Pancreas (tissue), 10 donors: Measurements from ENCODE around the gene C16orf46. TPM values are rescaled to one million over a fixed set of nuclear protein-coding genes. Genes with fewer than 3 reads are reported as not detected.
A peak's percentile ranks its signal among the peaks of the same experiment; 100 is the strongest.

Experiments used
- ATAC-seq, 4 donors: fragments of 200-7000 bp; cut with Tn5 transposase; one replicate each; pipeline versions ENCODE4 v1.8.0 to v1.9.1; 2020; ENCODE audit warnings: mild to moderate bottlenecking in 4 of 4, moderate library complexity in 4 of 4
- DNase-seq, 6 donors: peaks; one replicate each; pipeline ENCODE4 v3.0.0-alpha.2; 2020
- FAIRE-seq: peaks from 2 replicates; lab custom pipeline; 2012; peaks lifted over from hg19 to GRCh38; lab: Jason Lieb, UNC
- H3K27ac ChIP-seq, 4 donors: fragments of 200-600 bp; sonication (generic); 1 replicate in 3 of 4; 2 replicates in 1 of 4; pipeline versions ENCODE4 v1.5.0 to v1.8.0; 2020
- H3K27me3 ChIP-seq, 4 donors: fragments of 200-600 bp; one replicate each; pipeline ENCODE4 v1.8.0; 2021
- H3K36me3 ChIP-seq, 3 donors: fragments of 200-600 bp; sonication (generic) in 1 of 3; one replicate each; pipeline versions ENCODE4 v1.5.0 to v1.8.0; 2020 to 2021
- H3K4me1 ChIP-seq, 3 donors: fragments of 200-600 bp; one replicate each; pipeline ENCODE4 v1.8.0; 2021
- H3K4me3 ChIP-seq, 4 donors: fragments of 200-600 bp; sonication (generic) in 2 of 4; one replicate each; pipeline versions ENCODE4 v1.5.0 to v1.8.0; 2020 to 2021
- H3K9me3 ChIP-seq, 4 donors: fragments of 200-600 bp; one replicate each; pipeline ENCODE4 v1.8.0; 2021
- WGBS, 2 donors: extraction: QIAGEN DNeasy Blood & Tissue Kit; methylation state at CpG; one replicate each; pipeline ENCODE4 v1.1.7; 2013; 5-methylcytosine and 5-hydroxymethylcytosine counted together
- intact Hi-C, 3 donors: fragments of 100-400 bp; cut with DNase I; formaldehyde crosslinking; loops; one replicate each; pipeline versions ENCODE4 v1.11.1 to v1.14.2; 2022
- polyA plus RNA-seq, 2 donors: library from polyadenylated mRNA; stranded (reverse); fragments of 200-250 nt; gene quantifications; one replicate each; pipeline ENCODE4 v1.2.3, GENCODE V29; 2013
- total RNA-seq, 6 donors: library from RNA; stranded (reverse); fragmentation: NEBNext Ultra II Directional in 4 of 6; extraction: Animal tissue kit (Norgen Biotek cat#: 25700) in 4 of 6; gene quantifications; one replicate each; pipeline versions ENCODE4 v1.2.1 to v1.2.4, GENCODE V29; 2021 to 2023
- TF ChIP-seq, protein P1 (sequence below), 4 donors: fragments of 200-600 bp; sonication (generic) in 3 of 4; IDR thresholded peaks; one replicate each; pipeline versions ENCODE4 v1.5.0 to v1.8.0; 2021; ENCODE audit warnings: antibody characterized with exemption in 4 of 4
- donor health status: healthy with polysubstance abuse.
- donor health status: DM: no; HTN: no; CAD: no; lungs with moderate emphysema.
- donor health status: DM: no; HTN: no; CAD: no.
- donor health status: control.
- donor health status: control.
- donor health status: Bipolar disorder and iron deficiency.
- donor health status: DM: yes; HTN: yes; CAD: no.
- donor health status: DM: no; HTN: no; CAD: no.
- donor health status: DM: no; HTN: no; CAD: no.
- donor health status: DM: yes; HTN: yes; CAD: no.

C16orf46 gene
- total and polyA plus RNA-seq, 8 donors = 0.08 to 1.4 (median 0.79) TPM; not detected in 1

DNA sequence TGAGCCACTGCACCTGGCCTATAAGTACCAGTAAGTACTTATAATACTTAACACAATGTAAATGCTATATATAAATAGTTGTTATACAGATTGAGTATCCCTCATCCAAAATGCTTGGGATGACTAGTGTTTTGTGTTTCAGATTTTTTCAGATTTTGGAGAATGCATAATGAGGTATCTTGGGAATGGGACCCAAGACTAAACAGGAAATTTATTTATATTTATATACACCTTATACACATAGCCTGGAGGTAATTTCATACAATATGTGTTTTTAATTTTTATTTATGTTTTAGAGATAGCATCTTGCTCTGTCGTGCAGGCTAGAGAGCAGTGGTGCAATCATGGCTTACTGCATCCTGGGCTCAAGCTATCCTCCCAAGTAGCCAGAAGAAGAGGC, 28.9 kb upstream of the C16orf46 start:
- 80 to 96% methylated on average over 1 of the region's 1 CpG for WGBS, 2 donors
- Histone ChIP-seq H3K36me3 (no peaks in the 10 kb centered on the region), H3K27me3 (no peaks in the 10 kb centered on the region)

DNA sequence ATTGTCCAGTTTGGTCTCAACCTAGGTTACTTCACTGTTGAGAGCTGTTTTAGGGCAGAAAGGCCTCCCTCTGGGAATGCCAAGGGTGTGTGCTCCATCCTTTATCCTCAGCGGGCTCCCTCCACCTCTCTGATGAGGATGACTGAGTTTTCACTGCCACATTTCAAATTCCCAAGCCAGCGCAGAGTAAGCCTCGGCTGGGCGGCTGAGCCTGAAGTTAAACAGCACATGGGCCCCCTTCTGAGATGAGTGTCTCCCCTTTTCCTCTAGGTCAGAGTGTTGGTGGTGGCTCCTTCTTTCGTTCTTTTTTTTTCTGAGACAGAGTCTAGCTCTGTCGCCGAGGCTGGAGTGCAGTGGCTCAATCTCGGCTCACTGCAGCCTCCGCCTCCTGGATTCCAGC, 24.7 kb upstream of the C16orf46 start:
- no peak for DNase-seq
- no peak for FAIRE-seq
- Histone ChIP-seq H3K27ac (no peak overlapping the region), H3K4me1 (no peaks in the 10 kb centered on the region), H3K27me3 (no peaks in the 10 kb centered on the region), H3K9me3 (no peaks in the 10 kb centered on the region), H3K4me3 (no peak overlapping the region), H3K36me3 (no peaks in the 10 kb centered on the region)
- no peak for ATAC-seq
- TF ChIP-seq, protein P1, sequence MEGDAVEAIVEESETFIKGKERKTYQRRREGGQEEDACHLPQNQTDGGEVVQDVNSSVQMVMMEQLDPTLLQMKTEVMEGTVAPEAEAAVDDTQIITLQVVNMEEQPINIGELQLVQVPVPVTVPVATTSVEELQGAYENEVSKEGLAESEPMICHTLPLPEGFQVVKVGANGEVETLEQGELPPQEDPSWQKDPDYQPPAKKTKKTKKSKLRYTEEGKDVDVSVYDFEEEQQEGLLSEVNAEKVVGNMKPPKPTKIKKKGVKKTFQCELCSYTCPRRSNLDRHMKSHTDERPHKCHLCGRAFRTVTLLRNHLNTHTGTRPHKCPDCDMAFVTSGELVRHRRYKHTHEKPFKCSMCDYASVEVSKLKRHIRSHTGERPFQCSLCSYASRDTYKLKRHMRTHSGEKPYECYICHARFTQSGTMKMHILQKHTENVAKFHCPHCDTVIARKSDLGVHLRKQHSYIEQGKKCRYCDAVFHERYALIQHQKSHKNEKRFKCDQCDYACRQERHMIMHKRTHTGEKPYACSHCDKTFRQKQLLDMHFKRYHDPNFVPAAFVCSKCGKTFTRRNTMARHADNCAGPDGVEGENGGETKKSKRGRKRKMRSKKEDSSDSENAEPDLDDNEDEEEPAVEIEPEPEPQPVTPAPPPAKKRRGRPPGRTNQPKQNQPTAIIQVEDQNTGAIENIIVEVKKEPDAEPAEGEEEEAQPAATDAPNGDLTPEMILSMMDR (IDR thresholded peaks at IDR 0.05) = no peak
- WGBS, 2 donors = 89 to 94% methylated on average over 9 of the region's 9 CpGs
- intact Hi-C loops = no loop called here

More for the DNA sequence above, 28.9 kb upstream of the C16orf46 start:
- intact Hi-C loops = no loop called here
- Histone ChIP-seq H3K4me1 (no peaks in the 10 kb centered on the region), H3K9me3 (no peaks in the 10 kb centered on the region), H3K27ac (no peak overlapping the region), H3K4me3 (no peak overlapping the region)
- TF ChIP-seq, protein P1 (IDR thresholded peaks at IDR 0.05) = no peak
- FAIRE-seq (no peak), ATAC-seq (no peak), DNase-seq (no peak)

DNA sequence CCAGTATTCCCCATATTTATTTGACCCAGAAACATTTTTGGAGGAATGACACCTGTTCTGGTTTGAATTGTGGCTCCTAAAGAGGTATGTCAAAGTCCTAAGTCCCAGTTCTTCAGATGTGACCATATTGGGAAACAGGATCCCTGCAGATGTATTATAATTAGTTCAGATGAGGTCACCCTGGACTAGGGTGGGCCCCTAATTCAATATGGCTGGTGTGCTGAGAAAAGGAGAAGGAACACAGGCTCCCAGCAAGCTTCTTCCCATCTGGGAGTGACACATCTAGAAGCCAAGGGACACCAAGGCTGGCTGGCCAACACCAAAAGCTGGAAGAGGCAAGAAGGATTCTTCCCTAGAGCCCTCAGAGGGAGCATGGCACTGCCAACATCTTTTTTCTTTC, 22.9 kb upstream of the C16orf46 start:
- Histone ChIP-seq H3K4me3 (no peak overlapping the region), H3K9me3 (no peaks in the 10 kb centered on the region), H3K4me1 (no peaks in the 10 kb centered on the region), H3K27ac (no peak overlapping the region), H3K27me3 (no peaks in the 10 kb centered on the region), H3K36me3 (no peaks in the 10 kb centered on the region)
- ATAC-seq (no peak), DNase-seq (no peak), FAIRE-seq (no peak)
- TF ChIP-seq, protein P1 (IDR thresholded peaks at IDR 0.05) = no peak
- intact Hi-C loops = no loop called here

DNA sequence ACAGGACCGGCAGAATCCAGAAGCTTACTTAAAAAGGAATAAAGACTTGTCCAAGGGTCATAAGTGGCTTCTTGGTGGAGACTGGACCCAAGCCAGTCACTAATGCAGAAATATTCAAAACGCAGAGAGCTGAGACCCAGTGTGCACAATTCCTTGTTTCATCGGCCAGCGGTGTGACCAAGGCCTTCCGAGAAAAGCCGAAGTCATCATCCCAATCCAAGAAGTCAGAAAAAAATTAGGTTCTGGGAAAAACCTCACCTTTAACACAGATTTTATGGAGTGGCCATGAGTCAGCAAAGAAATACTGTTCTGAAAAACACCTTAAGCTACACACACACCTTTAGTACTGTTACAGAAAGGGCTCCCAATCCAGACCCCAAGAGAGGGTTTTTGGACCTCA, 20.2 kb upstream of the C16orf46 start:
- Histone ChIP-seq H3K27ac (no peak overlapping the region), H3K4me1 (no peaks in the 10 kb centered on the region), H3K27me3 (no peaks in the 10 kb centered on the region), H3K9me3 (no peaks in the 10 kb centered on the region), H3K4me3 (no peak overlapping the region), H3K36me3 (no peaks in the 10 kb centered on the region)
- ATAC-seq (no peak), DNase-seq (no peak), FAIRE-seq (no peak)
- WGBS, 2 donors = 90 to 93% methylated on average over 6 of the region's 6 CpGs
- TF ChIP-seq, protein P1 (IDR thresholded peaks at IDR 0.05) = no peak
- intact Hi-C loops = no loop called here

DNA sequence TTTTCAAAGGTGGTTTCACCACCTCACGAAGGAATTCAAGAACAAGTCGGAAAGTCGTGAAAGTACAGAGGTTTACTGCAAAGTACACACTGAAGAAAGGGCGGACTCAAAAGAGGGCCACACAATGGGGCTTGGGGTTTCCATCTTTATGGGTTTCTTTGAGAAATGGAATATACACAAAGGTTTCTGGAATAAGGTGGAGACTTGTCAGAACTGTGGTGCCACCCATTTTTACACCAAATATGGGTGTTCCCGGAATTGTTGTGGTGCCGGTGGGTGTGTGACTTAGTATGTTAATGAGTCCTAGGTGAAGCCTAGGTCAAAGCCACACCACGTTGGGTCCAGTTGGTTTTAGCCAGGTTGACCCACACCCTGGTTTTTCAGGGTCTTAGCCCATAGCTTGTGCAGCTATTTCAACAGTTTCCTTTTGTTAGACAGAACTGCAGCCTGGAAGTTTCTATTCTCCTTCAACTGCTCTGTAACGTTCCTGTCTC, 19.7 kb upstream of the C16orf46 start:
- DNase-seq (peak in 1 of 6 donors; percentile 17), FAIRE-seq (no peak), ATAC-seq (no peak)
- no peaks in the 10 kb centered on the region for H3K9me3 ChIP-seq
- intact Hi-C loops = no loop called here
- TF ChIP-seq, protein P1 (IDR thresholded peaks at IDR 0.05) = no peak
- H3K4me1 ChIP-seq = no peaks in the 10 kb centered on the region
- no peaks in the 10 kb centered on the region for H3K36me3 ChIP-seq
- 54 to 56% methylated on average over 8 of the region's 8 CpGs for WGBS, 2 donors
- H3K27me3 ChIP-seq = no peaks in the 10 kb centered on the region
- H3K27ac ChIP-seq = peak overlapping the region in 2 of 4 donors; percentile 20 to 45
- peak overlapping the region in 2 of 4 donors; percentile 79 to 86 for H3K4me3 ChIP-seq
